Measurements from ENCODE around the gene DCUN1D3. TPM values are rescaled to one million over a fixed set of nuclear protein-coding genes. Genes with fewer than 3 reads are reported as not detected.
"Not testable (repeated sequence)": the region's sequence is repeated elsewhere in the genome, so short reads cannot be mapped to it uniquely, and the experiment has no call there.

The DCUN1D3 gene
- total RNA-seq, 1 donor from 2014 or later = 16.5 TPM

GRCh38 chr16:20871941-20872815 is 28.0 kb downstream of the DCUN1D3 start:
- ATAC-seq (no peak), DNase-seq (no peak)
- intact Hi-C loops (cut with micrococcal nuclease) = no loop called here

DNA sequence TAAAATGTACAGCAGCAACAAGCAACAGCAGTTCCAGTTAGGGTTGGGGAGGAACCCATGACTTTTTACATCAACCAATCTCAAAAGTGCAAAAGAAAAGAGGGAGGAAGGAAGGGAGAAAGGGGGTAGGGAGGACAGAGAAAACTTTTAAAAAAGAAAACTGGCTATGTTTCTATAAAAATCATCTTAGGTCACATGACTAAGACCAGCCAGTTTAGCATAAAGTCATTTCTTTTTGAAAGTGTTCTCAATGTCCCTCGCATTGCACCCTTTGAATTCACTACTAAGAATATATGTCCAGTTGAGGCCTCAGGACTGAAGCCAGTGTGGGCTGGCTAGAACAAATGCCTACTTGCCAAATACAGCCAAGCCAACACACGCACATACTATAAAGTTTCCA is 28.9 kb downstream of the DCUN1D3 start:
- intact Hi-C loops (cut with micrococcal nuclease) = no loop called here
- ATAC-seq (no peak), DNase-seq (no peak)

- intact Hi-C loops (cut with micrococcal nuclease) = no loop called here
- DNase-seq (no peak), ATAC-seq (no peak)
These were observed 29.9 kb downstream of the DCUN1D3 start for GRCh38 chr16:20870122-20870820.

DNA sequence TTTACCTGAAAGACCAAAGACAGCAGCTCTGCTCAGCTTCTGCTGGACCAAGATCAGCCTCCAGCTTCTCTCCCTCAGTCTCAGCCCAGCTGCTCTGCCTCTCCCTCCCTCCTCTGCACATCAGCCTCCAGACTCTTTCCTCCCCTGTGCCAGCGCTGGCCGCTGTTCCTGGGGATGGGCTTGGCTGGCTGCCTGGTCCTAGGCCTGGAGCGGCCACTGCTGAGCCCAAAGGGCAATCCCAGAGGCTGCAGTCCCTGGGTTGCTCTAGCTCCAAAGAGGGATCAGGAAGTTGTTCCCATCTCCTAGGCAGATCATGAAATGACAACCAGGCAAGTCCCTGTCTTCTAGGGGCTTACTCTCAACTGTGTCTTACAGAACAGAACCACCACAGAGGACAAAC is 31.3 kb downstream of the DCUN1D3 start:
- DNase-seq = peak; percentile 95
- intact Hi-C loops (cut with micrococcal nuclease) = no loop called here
- peak; percentile 94 for ATAC-seq

DNA sequence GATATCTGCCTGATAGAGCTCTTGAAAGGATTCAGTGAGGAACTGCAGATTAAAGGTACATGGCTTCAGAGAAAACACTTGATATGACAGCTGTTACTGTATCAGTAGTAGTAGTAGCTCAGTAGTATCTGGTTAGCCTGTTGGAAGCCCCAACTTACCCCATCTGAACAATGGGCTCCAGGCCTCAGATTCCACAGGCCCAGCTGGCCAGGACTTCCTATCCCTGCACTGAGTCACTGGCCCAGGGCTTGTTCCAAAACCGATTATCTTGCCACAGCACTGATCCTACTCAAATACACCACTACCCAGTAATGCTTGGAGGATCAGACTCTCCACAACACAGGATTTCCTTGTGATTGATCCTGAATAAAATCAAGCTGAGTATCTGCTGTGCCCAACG is 32.6 kb downstream of the DCUN1D3 start:
- ATAC-seq (peak; percentile 6), DNase-seq (no peak)
- intact Hi-C loops (cut with micrococcal nuclease) = no loop called here

- intact Hi-C loops (cut with micrococcal nuclease) = no loop called here
- DNase-seq = peak; percentile 49
- peak; percentile 62 for ATAC-seq
These were observed 33.4 kb downstream of the DCUN1D3 start for GRCh38 chr16:20866801-20867200.

DNA sequence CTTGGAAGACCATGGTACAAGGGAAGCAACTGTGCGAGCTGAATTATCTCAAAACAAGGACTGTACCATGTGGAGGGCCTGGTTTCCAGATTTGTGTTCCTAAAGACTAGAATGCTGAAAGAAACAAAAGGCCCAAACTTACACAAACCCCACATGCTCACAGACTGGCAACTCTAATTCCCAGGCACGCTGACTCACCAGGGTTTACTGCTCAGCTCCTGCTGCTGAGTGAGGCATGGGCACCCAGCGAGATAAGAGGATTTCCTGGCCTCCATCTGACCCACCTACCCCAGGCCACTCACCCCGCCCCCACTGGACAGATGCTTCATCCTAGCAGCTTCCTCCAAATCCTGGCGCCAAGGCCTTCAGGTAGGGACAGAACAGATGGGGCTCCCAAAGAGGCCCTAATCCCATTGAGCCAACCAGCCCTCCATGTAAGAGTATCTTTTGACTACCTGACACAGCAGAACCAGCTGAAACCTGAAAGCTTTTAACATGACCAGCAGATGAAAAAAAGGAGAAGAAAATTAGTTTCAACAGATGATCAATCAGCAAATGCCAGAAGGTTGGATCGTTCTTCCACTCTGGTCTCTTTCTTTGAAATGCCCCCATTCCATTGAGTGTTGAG is 33.9 kb downstream of the DCUN1D3 start:
- intact Hi-C loops (cut with micrococcal nuclease) = no loop called here
- peak; percentile 42 for DNase-seq
- ATAC-seq = peak; percentile 24

- DNase-seq = no peak
- ATAC-seq = no peak
- intact Hi-C loops (cut with micrococcal nuclease) = no loop called here
These were observed 34.6 kb downstream of the DCUN1D3 start for GRCh38 chr16:20865420-20866131.

DNA sequence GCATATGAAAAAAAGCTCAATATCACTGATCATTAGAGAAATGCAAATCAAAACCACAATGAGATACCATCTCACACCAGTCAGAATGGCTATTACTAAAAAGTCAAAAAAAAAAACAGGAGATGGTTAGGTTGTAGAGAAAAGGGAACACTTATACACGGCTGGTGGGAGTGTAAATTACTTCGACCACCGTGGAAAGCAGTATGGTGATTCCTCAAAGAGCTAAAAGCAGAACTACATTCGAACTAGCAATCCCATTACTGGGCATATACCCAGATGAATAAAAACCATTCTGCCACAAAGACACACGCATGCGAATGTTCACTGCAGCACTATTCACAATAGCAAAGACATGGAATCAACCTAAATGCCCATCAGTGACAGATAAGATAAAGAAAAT is 35.8 kb downstream of the DCUN1D3 start:
- ATAC-seq; DNase-seq; intact Hi-C loops (cut with micrococcal nuclease): not testable (repeated sequence)

DNA sequence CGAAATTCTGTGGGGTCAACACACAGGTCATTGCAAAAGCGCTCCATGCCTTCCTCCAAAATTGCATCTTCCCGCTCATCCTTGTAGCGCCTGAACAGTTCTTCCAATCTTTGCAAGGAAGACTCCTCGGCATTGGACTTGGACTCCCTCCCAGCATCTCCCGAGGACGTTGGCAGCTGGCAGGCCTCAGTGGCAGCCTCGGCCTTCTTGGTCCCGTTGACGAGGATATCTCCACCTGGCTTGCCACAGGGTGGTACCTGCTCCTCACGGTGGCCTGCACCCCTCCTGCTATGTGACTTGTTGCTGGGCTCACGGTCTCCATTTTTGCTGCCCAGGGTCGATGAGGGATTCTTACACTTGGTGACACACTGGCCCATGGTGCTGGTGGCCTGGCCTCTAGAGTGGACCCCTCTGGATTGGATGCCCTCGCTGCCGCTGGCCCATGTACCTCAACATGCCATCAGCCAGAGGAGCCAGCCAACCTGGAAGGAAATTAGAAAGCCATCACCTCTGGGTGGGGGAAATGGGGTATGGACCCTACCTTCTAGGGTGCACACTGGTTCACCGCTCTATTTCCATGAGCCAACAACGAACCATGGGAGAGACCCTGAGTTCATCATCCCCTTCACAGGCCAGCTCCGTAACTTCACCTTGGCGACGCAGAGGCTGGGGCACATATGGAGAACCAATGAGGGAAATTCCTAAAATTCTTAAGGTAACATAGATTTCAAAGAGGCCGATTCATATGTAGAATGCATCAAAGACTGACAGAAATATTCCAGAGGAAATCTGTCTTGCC is 37.8 kb downstream of the DCUN1D3 start:
- intact Hi-C loops (cut with micrococcal nuclease) = no loop called here
- no peak for DNase-seq
- no peak for ATAC-seq

DNA sequence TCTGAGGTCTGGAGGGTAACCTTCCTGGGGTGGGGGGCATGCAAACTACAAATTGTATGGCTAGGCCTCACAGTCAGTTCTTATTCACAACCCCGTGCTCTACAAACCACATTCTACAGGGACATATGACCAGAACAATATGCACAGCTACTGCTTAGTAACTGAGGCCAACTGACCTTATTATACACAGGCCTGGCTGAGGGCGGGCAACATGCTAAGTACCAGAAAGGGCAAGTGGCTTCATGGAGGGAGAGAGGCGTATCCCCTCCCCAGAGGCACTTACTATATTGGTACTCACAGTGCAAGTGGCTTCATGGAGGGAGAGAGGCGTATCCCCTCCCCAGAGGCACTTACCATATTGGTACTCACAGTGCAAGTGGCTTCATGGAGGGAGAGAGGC is 39.2 kb downstream of the DCUN1D3 start:
- intact Hi-C loops (cut with micrococcal nuclease); DNase-seq; ATAC-seq: not testable (repeated sequence)

DNA sequence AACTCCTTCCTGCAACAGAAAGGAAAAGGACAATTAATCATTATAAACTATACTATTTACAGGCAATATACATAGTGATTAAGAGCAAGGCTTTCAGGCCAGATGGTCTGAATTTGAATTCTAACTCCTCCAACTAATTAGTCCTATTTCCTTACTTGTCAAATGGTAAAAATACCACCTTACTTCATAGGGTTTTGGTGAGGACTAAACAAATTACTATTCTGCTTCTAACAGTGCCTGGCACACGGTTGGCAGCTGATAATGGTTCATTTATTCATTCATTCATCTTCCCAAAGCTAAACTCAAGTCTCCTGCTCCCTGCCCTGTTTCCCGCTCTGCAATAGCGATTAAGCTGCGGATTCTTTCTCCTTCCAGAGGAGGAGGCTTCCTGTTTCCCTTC is 39.8 kb downstream of the DCUN1D3 start:
- DNase-seq = no peak
- intact Hi-C loops (cut with micrococcal nuclease) = no loop called here
- no peak for ATAC-seq

GRCh38 chr16:20859699-20860098 is 40.5 kb downstream of the DCUN1D3 start:
- intact Hi-C loops (cut with micrococcal nuclease) = loop anchor here (10.0 kb wide), 1 partner anchor 45 kb away; the partner anchor contains the start of genes DCUN1D3 and LYRM1
- ATAC-seq (peak; percentile 57), DNase-seq (no peak)

DNA sequence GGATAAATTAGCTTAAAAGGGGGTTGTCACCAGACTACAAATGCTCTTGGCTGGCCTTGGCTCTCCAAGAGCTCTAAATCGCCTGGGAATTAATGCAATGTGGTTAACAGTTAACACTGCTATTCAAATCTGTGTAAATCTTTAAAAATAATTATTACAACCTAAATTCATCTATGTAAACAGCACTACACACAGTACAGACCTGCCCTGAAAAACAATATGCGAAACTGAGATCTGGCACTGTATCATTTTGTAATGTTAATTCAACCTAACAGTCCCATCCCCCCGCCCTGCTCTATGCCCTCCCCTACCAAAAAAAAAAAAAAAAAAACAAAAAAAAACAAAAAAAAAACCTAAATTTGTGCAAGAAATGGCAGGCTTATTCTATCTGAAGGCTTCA is 40.9 kb downstream of the DCUN1D3 start:
- DNase-seq (no peak), ATAC-seq (no peak)
- intact Hi-C loops (cut with micrococcal nuclease) = loop anchor here (10.0 kb wide), 1 partner anchor 46 kb away; the partner anchor contains the start of genes DCUN1D3 and LYRM1

GRCh38 chr16:20857281-20857680 is 42.9 kb downstream of the DCUN1D3 start:
- DNase-seq (no peak), ATAC-seq (peak; percentile 17)
- intact Hi-C loops (cut with micrococcal nuclease) = loop anchor here (10.0 kb wide), 1 partner anchor 48 kb away; the partner anchor contains the start of genes DCUN1D3 and LYRM1

DNA sequence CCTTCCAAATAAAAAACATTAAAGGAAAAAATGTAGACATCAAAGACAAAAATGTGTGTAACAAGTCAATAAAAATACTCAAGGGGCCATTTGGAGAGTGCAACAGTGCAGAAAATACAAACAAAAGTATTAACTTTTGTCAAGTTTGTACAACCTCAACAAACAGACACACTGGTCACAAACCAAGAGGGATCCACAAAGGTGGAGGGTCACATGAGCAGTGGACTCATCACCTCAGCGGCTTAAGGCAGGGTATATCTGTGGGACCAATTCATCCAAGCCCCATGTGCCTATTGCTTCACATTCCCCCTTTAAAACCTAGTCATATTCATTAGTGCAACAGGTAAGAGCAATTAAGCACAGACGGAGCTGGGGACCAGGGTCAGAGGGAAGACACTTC is 45.2 kb downstream of the DCUN1D3 start:
- ATAC-seq = no peak
- intact Hi-C loops (cut with micrococcal nuclease) = loop anchor here (10.0 kb wide), 1 partner anchor 50 kb away; the partner anchor contains the start of genes DCUN1D3 and LYRM1
- DNase-seq = no peak

GRCh38 chr16:20853981-20854620 is 46.1 kb downstream of the DCUN1D3 start:
- intact Hi-C loops (cut with micrococcal nuclease) = loop anchor here (10.0 kb wide), 1 partner anchor 51 kb away; the partner anchor contains the start of genes DCUN1D3 and LYRM1
- ATAC-seq (no peak), DNase-seq (no peak)

DNA sequence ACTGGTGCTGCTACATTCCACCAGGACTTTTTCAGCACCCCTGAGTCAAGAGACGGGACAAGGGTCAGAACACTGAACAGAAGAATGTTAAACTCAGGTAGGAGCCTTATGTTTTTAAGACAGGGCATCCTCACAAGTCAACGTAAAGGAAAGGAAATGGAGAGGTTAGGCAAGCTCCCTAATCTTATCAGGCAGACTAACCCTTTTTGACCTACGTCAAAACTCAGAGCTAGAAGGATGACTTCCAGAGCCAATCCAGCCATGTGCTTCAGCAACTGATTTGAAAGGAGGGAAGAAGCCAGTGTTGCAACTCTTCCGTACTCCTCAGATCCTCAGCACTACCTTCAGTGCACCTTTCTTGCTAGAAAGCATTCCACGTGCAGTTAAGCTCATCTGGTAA is 47.0 kb downstream of the DCUN1D3 start:
- peak; percentile 3 for ATAC-seq
- intact Hi-C loops (cut with micrococcal nuclease) = loop anchor here (10.0 kb wide), 1 partner anchor 52 kb away; the partner anchor contains the start of genes DCUN1D3 and LYRM1
- no peak for DNase-seq

Measured in left ventricle myocardium superior (tissue), 1 donor.